Nephron (organoid): Measurements from ENCODE around the gene DHX36.
A peak's percentile ranks its signal among the peaks of the same experiment; 100 is the strongest.

Experiments
- H3K27ac Mint-ChIP-seq, 3 experiments: 2 replicates each; pipeline ENCODE4 v1.8.0; 2020; ENCODE audit warnings: mixed read lengths in 3 of 3, mild to moderate bottlenecking in 2 of 3, moderate library complexity in 1 of 3
- H3K27me3 Mint-ChIP-seq: 2 replicates; pipeline ENCODE4 v1.8.0; 2021; ENCODE audit warnings: low read depth, mild to moderate bottlenecking, moderate library complexity, mixed read lengths
- H3K36me3 Mint-ChIP-seq: 2 replicates; pipeline ENCODE4 v1.8.0; 2020; ENCODE audit warnings: low read depth, mixed read lengths
- H3K4me1 Mint-ChIP-seq: 2 replicates; pipeline ENCODE4 v1.8.0; 2020; ENCODE audit warnings: mixed read lengths
- H3K4me3 Mint-ChIP-seq, 3 experiments: 2 replicates each; pipeline ENCODE4 v1.8.0; 2020; ENCODE audit warnings: mild to moderate bottlenecking in 3 of 3, mixed read lengths in 3 of 3, moderate library complexity in 2 of 3
- H3K9me3 Mint-ChIP-seq: 2 replicates; pipeline ENCODE4 v1.8.0; 2020; ENCODE audit warnings: mixed read lengths
- CTCF ChIP-seq, 3 experiments: fragments of 200-600 bp; sonication (generic); IDR thresholded peaks; one replicate each; pipeline ENCODE4 v1.5.0; 2021; ENCODE audit warnings: antibody characterized with exemption in 3 of 3; ENCODE audit not compliant: unreplicated experiment in 3 of 3

The DHX36 gene

GRCh38 chr3:154304116-154304786, 20.0 kb downstream of the DHX36 start:
- Mint-ChIP-seq H3K4me3 (no peak overlapping the region), H3K27ac (no peak overlapping the region), H3K27me3 (no peaks in the 10 kb centered on the region), H3K9me3 (no peaks in the 10 kb centered on the region), H3K36me3 (peaks cover 82% of the 10 kb centered on the region), H3K4me1 (no peaks in the 10 kb centered on the region)
- no peak for TF ChIP-seq CTCF (IDR thresholded peaks at IDR 0.05; ENCODE audit: unreplicated experiment in 3 of 3)

GRCh38 chr3:154301561-154301960, 22.7 kb downstream of the DHX36 start:
- peaks cover 75% of the 10 kb centered on the region for H3K36me3 Mint-ChIP-seq
- H3K4me3 Mint-ChIP-seq: no peak overlapping the region
- H3K4me1 Mint-ChIP-seq: peaks cover 7% of the 10 kb centered on the region
- H3K27me3 Mint-ChIP-seq: no peaks in the 10 kb centered on the region
- H3K27ac Mint-ChIP-seq: peak overlapping the region in 2 of 3 experiments; percentile 12 to 64
- TF ChIP-seq CTCF (IDR thresholded peaks at IDR 0.05; ENCODE audit: unreplicated experiment in 3 of 3): no peak
- no peaks in the 10 kb centered on the region for H3K9me3 Mint-ChIP-seq

GRCh38 chr3:154294016-154294415, 30.3 kb downstream of the DHX36 start:
- Mint-ChIP-seq H3K27me3 (no peaks in the 10 kb centered on the region), H3K4me3 (no peak overlapping the region), H3K27ac (no peak overlapping the region), H3K36me3 (peaks cover 60% of the 10 kb centered on the region), H3K4me1 (peaks cover 14% of the 10 kb centered on the region), H3K9me3 (no peaks in the 10 kb centered on the region)
- TF ChIP-seq CTCF (IDR thresholded peaks at IDR 0.05; ENCODE audit: unreplicated experiment in 3 of 3): no peak

GRCh38 chr3:154290187-154290586, 34.1 kb downstream of the DHX36 start:
- Mint-ChIP-seq H3K4me1 (peaks cover 6% of the 10 kb centered on the region), H3K4me3 (no peak overlapping the region), H3K27ac (no peak overlapping the region), H3K27me3 (no peaks in the 10 kb centered on the region), H3K9me3 (no peaks in the 10 kb centered on the region), H3K36me3 (peaks cover 78% of the 10 kb centered on the region)
- no peak for TF ChIP-seq CTCF (IDR thresholded peaks at IDR 0.05; ENCODE audit: unreplicated experiment in 3 of 3)

- Mint-ChIP-seq H3K36me3 (peaks cover 87% of the 10 kb centered on the region), H3K9me3 (no peaks in the 10 kb centered on the region), H3K27me3 (no peaks in the 10 kb centered on the region), H3K4me1 (no peaks in the 10 kb centered on the region), H3K4me3 (no peak overlapping the region), H3K27ac (peak overlapping the region in 1 of 3 experiments; percentile 56)
- no peak for TF ChIP-seq CTCF (IDR thresholded peaks at IDR 0.05; ENCODE audit: unreplicated experiment in 3 of 3)
Observed at GRCh38 chr3:154285221-154285620, 39.1 kb downstream of the DHX36 start.

- no peaks in the 10 kb centered on the region for H3K27me3 Mint-ChIP-seq
- no peak overlapping the region for H3K27ac Mint-ChIP-seq
- TF ChIP-seq CTCF (IDR thresholded peaks at IDR 0.05; ENCODE audit: unreplicated experiment in 3 of 3): no peak
- H3K4me3 Mint-ChIP-seq: no peak overlapping the region
- H3K9me3 Mint-ChIP-seq: no peaks in the 10 kb centered on the region
- H3K36me3 Mint-ChIP-seq: peaks cover 83% of the 10 kb centered on the region
- no peaks in the 10 kb centered on the region for H3K4me1 Mint-ChIP-seq
Observed at GRCh38 chr3:154280161-154280560, 44.1 kb downstream of the DHX36 start.
